Endothelial cell of hepatic sinusoid (primary cell): ENCODE results near the gene SLC33A1.
"Not testable (repeated sequence)": the region's sequence is repeated elsewhere in the genome, so short reads cannot be mapped to it uniquely, and the experiment has no call there.

Source experiments
- in situ Hi-C: cut with HindIII; loops from 2 replicates; pipeline ENCODE4 v1.10.0; 2017; ENCODE audit warnings: low sequenced_read_pairs

The SLC33A1 gene

DNA sequence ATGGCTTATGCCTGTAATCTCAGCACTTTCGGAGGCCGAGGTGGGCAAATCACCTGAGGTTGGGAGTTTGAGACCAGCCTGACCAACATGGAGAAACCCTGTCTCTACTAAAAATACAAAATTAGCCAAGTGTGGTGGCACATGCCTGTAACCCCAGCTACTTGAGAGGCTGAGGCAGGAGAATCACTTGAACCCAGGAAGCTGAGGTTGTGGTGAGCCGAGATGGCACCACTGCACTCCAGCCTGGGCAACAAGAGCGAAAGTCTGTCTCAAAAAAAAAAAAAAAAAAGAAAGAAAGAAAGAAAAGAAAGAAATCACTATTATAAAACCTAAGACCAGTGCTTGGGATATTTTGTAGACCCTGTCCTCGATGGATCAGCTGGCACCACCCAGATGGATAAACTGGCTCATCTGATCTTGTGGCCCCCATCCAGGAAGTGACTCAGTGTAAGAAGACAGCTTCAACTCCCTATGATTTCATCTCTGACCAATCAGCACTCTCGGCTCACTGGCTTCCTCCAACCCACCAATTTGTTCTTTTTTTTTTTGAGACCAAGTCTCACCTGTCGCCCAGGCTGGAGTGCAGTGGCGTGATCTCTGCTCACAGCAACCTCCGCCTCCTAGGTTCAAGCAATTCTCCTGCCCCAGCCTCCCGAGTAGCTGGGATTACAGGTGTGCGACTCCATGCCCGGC is 8.2 kb upstream of the SLC33A1 start:
- in situ Hi-C loops, result not testable (repeated sequence)

DNA sequence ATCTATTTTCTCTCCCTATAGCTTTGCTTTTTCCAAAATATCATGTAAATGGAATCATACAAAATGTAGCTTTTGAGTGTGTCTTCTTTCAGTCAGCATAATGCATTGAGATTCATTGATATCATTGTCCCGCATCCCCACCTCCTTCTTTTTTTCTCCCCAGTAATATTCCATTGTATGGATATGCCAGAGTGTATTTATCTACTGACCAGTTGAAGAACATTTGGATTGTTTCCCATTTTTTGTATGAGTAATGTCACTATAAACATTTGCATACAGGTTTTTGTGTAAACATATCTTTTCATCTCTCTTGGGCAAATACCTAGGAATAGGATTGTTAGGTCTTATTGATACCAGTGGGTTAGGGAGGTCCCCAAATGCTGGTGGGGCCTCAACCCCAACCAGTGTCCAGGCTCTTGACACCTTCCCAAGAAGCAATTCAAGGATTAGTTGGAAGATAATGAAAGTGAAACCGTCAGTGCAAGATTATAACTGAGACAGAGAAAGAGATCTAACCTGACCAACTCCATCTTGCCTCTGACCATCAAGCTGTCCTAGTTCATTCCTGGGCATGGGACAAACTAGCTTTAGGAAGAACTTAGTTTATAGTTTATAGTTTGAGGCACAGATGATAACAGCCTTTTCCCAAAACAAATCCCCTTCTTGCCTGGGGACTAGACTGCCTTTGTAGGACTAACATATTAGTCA is 7.4 kb upstream of the SLC33A1 start:
- in situ Hi-C loops, result no loop called here

DNA sequence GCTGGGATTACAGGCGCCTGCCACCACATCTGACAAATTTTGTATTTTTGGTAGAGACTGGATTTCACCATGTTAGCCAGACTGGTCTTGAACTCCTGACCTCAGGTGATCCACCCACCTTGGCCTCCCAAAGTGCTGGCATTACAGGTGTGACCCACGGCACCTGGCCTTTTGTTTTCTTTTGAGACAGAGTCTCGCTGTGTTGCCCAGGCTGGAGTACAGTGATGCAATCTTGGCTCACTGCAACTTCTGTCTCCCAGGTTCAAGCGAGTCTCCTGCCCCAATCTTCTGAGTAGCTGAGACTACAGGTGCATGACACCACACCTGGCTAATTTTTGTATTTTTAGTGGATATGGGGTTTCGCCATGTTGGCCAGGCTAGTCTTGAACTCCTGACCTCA is 6.2 kb upstream of the SLC33A1 start:
- in situ Hi-C loops, result not testable (repeated sequence)

DNA sequence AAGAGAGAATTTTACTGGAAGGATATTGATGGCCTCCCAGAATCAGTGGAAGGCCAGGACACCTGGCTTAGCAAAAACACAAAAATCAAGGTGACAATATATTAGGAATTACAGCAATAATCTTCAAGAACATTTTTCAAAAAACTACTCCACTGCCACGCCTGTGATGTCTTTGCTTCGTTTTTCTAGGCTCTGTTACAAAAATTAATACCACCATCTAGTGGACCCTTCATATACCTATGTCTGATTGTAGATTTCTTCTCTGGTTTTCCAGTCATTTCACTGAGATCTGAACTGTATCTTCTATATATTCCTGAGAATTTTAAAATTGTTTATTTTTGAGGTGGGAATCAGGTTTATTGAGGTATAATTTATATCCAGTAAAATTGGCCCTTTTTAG is 5.6 kb upstream of the SLC33A1 start:
- in situ Hi-C loops, result no loop called here

- in situ Hi-C loops, result no loop called here
These were observed 750 bp downstream of the SLC33A1 start for GRCh38 chr3:155853214-155854140.

DNA sequence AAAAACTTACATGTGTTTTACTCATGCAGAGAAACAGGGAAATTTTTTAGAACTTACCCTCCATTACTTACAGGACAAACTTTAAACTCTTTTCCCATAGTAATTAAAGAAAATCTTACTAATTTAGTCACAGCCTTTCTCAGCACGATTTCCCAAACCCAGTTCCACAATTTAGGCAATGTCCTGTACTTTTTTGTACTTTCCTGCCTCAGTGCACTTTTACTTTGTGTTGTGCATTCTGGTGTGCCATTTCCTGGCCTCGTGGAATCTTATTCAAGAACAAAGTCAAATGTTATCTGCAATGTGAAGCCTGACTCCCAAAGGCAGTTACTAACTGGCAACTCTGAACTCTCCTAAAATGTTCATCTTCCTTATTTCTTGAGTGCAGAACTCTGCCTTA is 1.9 kb downstream of the SLC33A1 start:
- in situ Hi-C loops, result no loop called here

DNA sequence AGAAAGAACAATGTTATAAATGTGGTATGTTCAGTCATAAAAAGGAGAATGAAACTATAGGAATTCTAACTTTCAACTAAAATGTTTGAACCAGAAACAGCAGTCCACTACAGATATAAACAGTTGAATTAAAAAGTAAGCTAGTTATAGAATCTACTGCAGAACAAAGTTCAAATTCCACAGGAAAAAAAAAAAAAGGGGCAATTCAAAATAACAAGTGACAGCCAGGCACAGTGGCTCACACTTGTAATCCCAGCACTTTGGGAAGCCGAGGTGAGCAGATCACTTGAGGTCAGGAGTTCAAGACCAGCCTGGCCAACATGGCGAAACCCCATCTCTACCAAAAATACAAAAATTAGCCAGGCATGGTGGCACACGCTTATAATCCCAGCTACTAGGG is 4.8 kb downstream of the SLC33A1 start:
- in situ Hi-C loops, result not testable (repeated sequence)

- in situ Hi-C loops, result no loop called here
These were observed 6.2 kb downstream of the SLC33A1 start for GRCh38 chr3:155847993-155848392.

- in situ Hi-C loops, result no loop called here
These were observed 8.1 kb downstream of the SLC33A1 start for GRCh38 chr3:155846119-155846518.

- in situ Hi-C loops, result no loop called here
These were observed 10.7 kb downstream of the SLC33A1 start for GRCh38 chr3:155843569-155843968.

DNA sequence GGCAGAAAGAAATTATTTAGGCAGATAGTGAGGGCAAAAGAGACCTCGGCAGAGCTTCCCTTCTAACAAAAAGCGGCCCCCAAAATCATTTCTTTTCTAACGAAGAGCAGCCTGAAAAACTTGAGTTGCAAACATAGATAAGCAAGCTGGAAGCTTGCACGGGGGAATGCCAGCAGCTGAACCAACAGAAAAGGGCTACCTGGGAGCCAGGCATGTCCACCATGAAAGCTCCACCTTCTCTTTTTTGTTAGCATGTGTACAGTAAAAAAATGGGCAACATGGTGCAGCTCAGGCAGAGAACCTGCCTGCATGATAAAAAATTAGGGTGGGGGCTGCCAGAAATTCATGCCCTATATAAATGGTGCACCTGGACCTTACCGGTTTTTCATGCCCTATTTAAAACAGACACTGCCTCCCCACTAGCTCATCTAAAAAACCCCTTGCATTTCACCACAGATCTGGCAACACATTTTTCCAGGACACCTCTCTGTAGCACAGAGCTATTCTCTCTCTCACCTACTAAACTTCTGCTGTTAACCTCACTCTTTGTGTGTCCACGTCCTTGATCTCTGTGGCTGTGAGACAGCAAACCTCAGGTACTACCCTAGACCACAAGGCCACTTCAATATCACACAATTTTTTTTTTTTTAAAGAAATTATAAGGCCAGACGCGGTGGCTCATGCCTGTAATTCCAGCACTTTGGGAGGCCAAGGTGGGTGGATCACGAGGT is 18.7 kb downstream of the SLC33A1 start:
- in situ Hi-C loops, result no loop called here

- in situ Hi-C loops, result not testable (repeated sequence)
These were observed 25.6 kb downstream of the SLC33A1 start for GRCh38 chr3:155828490-155829098.

DNA sequence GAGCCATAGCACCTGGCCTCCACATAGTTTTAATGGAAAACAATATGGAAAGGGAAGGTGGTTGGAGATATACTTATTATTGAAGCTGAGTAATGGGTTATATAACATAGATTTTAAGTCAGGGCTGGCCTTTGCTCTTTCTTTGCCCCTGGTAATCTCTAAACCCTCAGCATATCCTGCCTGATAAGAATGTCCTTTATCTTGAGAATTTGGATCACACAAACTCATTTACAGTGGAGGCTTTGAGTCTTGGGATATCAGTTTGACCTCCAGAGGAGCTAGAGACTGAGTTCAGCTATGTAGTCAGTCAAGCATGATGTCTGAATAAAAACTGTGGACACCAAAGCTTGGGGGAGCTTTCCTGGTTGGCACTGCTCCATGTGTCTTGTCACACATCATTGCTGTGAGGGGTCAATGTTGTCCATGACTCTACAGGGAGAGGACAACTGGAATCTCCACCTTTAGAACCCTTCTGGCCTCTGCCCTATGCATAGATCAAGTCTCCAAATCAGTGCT is 39.1 kb downstream of the SLC33A1 start:
- in situ Hi-C loops, result no loop called here

GRCh38 chr3:155813224-155813623 is 41.0 kb downstream of the SLC33A1 start:
- in situ Hi-C loops, result not testable (repeated sequence)

GRCh38 chr3:155809181-155809580 is 45.0 kb downstream of the SLC33A1 start:
- in situ Hi-C loops, result no loop called here

GRCh38 chr3:155807823-155808222 is 46.4 kb downstream of the SLC33A1 start:
- in situ Hi-C loops, result no loop called here

GRCh38 chr3:155805802-155806618 is 48.2 kb downstream of the SLC33A1 start, which contains the start of gene C3orf33:
Gene C3orf33 (minus strand): TSS chr3:155806278. CDS start chr3:155806252, 26 bp downstream.
- in situ Hi-C loops, result no loop called here

- in situ Hi-C loops, result no loop called here
These were observed 48.9 kb downstream of the SLC33A1 start for GRCh38 chr3:155805204-155805801.

GRCh38 chr3:155804323-155804722 is 49.9 kb downstream of the SLC33A1 start:
- in situ Hi-C loops, result no loop called here
